Stomach (tissue), 9 donors: ENCODE results near the gene MOK. TPM values are rescaled to one million over a fixed set of nuclear protein-coding genes. Genes with fewer than 3 reads are reported as not detected.
A peak's percentile ranks its signal among the peaks of the same experiment; 100 is the strongest.

ENCODE experiments used
- DNase-seq, 2 donors: peaks; one replicate each; pipeline versions ENCODE4 v3.0.0 to v3.0.0-alpha.2; 2013 to 2019
- H3K27ac ChIP-seq, 5 donors: fragments of 200-600 bp in 4 of 5; sonication (generic) in 4 of 5; one replicate each; pipeline ENCODE4 v1.5.1; 2013 to 2019; ENCODE audit warnings: mild to moderate bottlenecking in 1 of 5, moderate library complexity in 1 of 5
- H3K27me3 ChIP-seq, 3 donors: fragments of 200-600 bp; sonication (generic); one replicate each; pipeline ENCODE4 v1.5.1; 2017 to 2019; ENCODE audit warnings: mixed run types in 1 of 3
- H3K36me3 ChIP-seq, 4 donors: fragments of 200-600 bp; sonication (generic); 1 replicate in 3 of 4; 2 replicates in 1 of 4; pipeline ENCODE4 v1.5.1; 2016 to 2019
- H3K4me1 ChIP-seq, 4 donors: fragments of 200-600 bp; sonication (generic); one replicate each; pipeline ENCODE4 v1.5.1; 2016 to 2019
- H3K4me3 ChIP-seq, 4 donors: fragments of 200-600 bp; sonication (generic) in 3 of 4; one replicate each; pipeline ENCODE4 v1.5.1; 2016 to 2019; ENCODE audit warnings: mild to moderate bottlenecking in 1 of 4
- H3K9me3 ChIP-seq, 4 donors: fragments of 200-600 bp; sonication (generic); one replicate each; pipeline ENCODE4 v1.5.1; 2016 to 2019
- EP300 ChIP-seq: sonication (generic); formaldehyde crosslinking; IDR thresholded peaks from one replicate; pipeline ENCODE4 v1.6.1; 2017; ENCODE audit warnings: antibody characterized with exemption
- POLR2A ChIP-seq, 4 donors: fragments of 450-650 bp; IDR thresholded peaks; one replicate each; pipeline ENCODE4 v1.6.1; 2016; ENCODE audit warnings: antibody characterized with exemption in 4 of 4, control low read depth in 2 of 4, mild to moderate bottlenecking in 1 of 4, moderate library complexity in 1 of 4
- POLR2AphosphoS5 ChIP-seq, 3 donors: sonication (generic); formaldehyde crosslinking; IDR thresholded peaks; one replicate each; pipeline ENCODE4 v1.6.1; 2016; ENCODE audit warnings: antibody characterized with exemption in 3 of 3
- WGBS, 5 donors: extraction: QIAGEN DNeasy Blood & Tissue Kit in 3 of 5; methylation state at CpG; one replicate each; pipeline versions ENCODE4 v1.1.5 to v1.1.7; 2013 to 2018; 5-methylcytosine and 5-hydroxymethylcytosine counted together
- intact Hi-C: fragments of 100-400 bp; cut with DNase I; formaldehyde crosslinking; loops from one replicate; pipeline ENCODE4 v1.15.1; 2023; ENCODE audit warnings: low total_unique reads
- polyA plus RNA-seq, 3 donors: library from polyadenylated mRNA; stranded (reverse); fragments of 200-250 nt; gene quantifications; one replicate each; pipeline ENCODE4 v1.2.3, GENCODE V29; 2013
- total RNA-seq, 5 donors: library from RNA; depleted of rRNA; stranded (reverse); fragments of >200 nt; gene quantifications; one replicate each; pipeline versions ENCODE4 v1.1.0 to v1.2.3, GENCODE V29; 2014 to 2016
- TF ChIP-seq, protein P1 (sequence below), 7 experiments: fragments of 450-650 bp in 4 of 7; fragments of 200-600 bp in 3 of 7; sonication (generic) in 3 of 7; IDR thresholded peaks; one replicate each; pipeline ENCODE4 v1.5.1; 2016 to 2019; ENCODE audit warnings: antibody characterized with exemption in 7 of 7, control low read depth in 2 of 7, mild to moderate bottlenecking in 1 of 7
- donor health status: healthy with polysubstance abuse.
- donor health status: Bipolar disorder and iron deficiency.
- donor health status: healthy.

The MOK gene
- total and polyA plus RNA-seq, 8 donors, result 4.2 to 46.9 (median 12.6) TPM

DNA sequence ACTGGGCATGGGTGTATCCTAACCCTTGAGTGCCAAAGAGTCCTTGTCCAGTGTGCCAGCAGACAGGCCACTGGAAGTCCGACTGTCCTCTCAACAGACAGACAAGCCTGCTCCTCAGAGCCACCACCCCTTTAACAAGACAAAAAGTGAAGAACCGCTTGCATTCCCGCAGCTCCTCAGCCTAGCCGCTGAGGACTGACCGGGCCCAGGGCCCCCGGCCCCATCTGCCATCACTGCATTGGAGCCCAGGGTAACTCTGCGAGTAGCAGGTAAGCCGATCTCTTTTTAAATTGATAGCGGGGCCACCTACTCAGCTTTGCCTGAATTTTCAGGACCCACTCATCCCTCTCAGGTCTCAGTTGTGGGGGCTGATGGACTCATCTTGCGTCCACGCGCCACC is 68.9 kb downstream of the MOK start:
- no peaks in the 10 kb centered on the region for H3K9me3 ChIP-seq
- peaks cover 0 to 15% (median 12%) of the 10 kb centered on the region in 4 donors for H3K4me1 ChIP-seq
- H3K27ac ChIP-seq, result peak overlapping the region in 1 of 5 donors; percentile 49
- WGBS, 5 donors, result 88 to 97% (median 96%) methylated on average over 11 to 12 of the region's 12 CpGs
- peaks cover 0 to 27% (median 20%) of the 10 kb centered on the region in 4 donors for H3K36me3 ChIP-seq
- H3K27me3 ChIP-seq, result no peaks in the 10 kb centered on the region
- H3K4me3 ChIP-seq, result no peak overlapping the region
- DNase-seq, result no peak
- TF ChIP-seq, protein P1, sequence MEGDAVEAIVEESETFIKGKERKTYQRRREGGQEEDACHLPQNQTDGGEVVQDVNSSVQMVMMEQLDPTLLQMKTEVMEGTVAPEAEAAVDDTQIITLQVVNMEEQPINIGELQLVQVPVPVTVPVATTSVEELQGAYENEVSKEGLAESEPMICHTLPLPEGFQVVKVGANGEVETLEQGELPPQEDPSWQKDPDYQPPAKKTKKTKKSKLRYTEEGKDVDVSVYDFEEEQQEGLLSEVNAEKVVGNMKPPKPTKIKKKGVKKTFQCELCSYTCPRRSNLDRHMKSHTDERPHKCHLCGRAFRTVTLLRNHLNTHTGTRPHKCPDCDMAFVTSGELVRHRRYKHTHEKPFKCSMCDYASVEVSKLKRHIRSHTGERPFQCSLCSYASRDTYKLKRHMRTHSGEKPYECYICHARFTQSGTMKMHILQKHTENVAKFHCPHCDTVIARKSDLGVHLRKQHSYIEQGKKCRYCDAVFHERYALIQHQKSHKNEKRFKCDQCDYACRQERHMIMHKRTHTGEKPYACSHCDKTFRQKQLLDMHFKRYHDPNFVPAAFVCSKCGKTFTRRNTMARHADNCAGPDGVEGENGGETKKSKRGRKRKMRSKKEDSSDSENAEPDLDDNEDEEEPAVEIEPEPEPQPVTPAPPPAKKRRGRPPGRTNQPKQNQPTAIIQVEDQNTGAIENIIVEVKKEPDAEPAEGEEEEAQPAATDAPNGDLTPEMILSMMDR (IDR thresholded peaks at IDR 0.05), result no peak
- TF ChIP-seq POLR2AphosphoS5 (IDR thresholded peaks at IDR 0.05) (no peak), EP300 (no peak), POLR2A (IDR thresholded peaks at IDR 0.05) (no peak)
- intact Hi-C loops, result loop anchor here (5.0 kb wide), 1 partner anchor 76 kb away; no protein-coding TSS in a partner anchor

DNA sequence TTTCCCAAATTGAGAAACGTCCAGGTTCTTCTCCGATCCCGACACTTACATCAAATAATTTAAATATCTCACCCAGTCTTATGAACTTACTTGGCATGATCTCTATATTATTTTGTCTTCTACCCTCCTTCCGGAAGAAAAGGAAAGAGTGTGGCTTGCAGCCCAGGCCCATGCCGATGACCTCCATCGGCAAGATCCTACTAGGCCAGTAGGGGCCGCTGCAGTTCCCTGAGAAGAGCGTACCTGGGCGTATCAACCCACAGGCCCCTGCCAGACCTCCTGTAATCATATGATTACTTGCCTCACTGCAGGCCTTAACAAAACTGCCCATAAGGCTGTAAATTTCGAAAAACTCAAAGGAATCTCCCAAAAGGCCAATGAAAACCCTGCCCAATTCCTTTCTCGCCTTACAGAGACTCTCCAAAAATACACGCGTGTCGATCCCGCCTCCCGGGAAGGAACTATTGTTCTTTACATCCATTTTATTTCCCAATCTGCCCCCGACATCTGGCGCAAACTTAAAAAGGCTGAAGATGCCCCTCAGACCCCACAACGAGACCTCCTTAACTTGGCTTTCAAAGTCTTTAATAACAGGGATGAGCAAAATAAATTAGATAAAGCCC is 69.6 kb downstream of the MOK start:
- Histone ChIP-seq H3K9me3 (no peaks in the 10 kb centered on the region), H3K4me3 (peak overlapping the region; percentile 27 to 36 (median 29)), H3K27me3 (no peaks in the 10 kb centered on the region), H3K4me1 (peaks cover 0 to 15% (median 12%) of the 10 kb centered on the region in 4 donors), H3K36me3 (peaks cover 0 to 34% (median 26%) of the 10 kb centered on the region in 4 donors), H3K27ac (peak overlapping the region in 2 of 5 donors; percentile 19 to 49)
- intact Hi-C loops, result loop anchor here (5.0 kb wide), 1 partner anchor 77 kb away; no protein-coding TSS in a partner anchor
- WGBS, 5 donors, result 38 to 45% (median 41%) methylated on average over 19 of the region's 19 CpGs
- TF ChIP-seq POLR2A (IDR thresholded peaks at IDR 0.05), result no peak
- TF ChIP-seq, protein P1 (IDR thresholded peaks at IDR 0.05), result peak in 5 of 7 experiments; percentile 69 to 82 (median 78)
- TF ChIP-seq POLR2AphosphoS5 (IDR thresholded peaks at IDR 0.05), result peak in 1 of 3 donors; percentile 58
- no peak for TF ChIP-seq EP300
- DNase-seq, result peak; percentile 93

DNA sequence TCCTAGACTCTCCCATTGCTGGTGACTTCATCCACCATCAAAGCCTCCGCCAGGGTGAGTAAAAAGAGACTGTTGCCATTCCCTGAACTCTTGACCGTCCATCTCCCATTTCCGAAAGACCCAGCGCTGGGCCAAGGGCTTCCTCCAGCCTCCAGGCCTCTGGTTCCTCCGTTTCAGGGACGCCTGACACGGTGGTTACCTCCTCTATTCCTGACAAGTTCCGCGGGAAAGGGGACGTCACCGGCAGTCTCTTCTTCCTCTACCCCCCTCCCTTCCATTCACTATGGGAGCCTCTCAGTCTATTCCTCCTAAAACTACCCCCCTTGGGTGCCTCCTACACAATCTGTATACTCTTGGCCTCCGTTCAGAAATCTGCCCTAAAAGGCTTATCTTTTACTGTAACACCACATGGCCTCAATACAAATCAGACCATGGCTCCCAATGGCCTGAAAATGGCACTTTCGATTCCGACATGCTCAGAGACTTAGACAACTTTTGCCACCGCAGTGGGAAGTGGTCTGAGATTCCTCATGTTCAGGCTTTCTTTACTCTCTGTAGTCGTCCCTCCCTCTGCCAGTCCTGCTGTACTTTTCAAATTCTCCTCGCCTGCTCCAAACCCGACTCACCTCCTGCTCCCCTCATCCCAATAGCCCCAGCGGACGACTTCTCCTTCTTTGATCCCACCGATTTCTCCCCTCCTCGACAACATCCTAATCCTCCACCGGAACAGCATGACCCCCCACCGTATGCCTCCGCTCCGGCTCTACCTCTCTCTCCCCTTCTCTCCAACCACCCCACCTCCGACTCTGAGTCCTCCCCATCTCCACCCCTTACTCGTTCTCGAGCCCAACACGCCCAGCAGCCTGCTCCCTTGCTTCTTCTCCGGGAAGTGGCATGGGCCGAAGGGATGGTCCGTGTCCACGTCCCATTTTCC is 70.4 kb downstream of the MOK start:
- WGBS, 5 donors, result 61 to 69% (median 64%) methylated on average over 34 of the region's 34 CpGs
- Histone ChIP-seq H3K4me1 (peaks cover 0 to 15% (median 12%) of the 10 kb centered on the region in 4 donors), H3K4me3 (peak overlapping the region; percentile 27 to 36 (median 29)), H3K36me3 (peaks cover 0 to 42% (median 32%) of the 10 kb centered on the region in 4 donors), H3K27me3 (no peaks in the 10 kb centered on the region), H3K27ac (peak overlapping the region in 2 of 5 donors; percentile 19 to 49), H3K9me3 (no peaks in the 10 kb centered on the region)
- TF ChIP-seq POLR2AphosphoS5 (IDR thresholded peaks at IDR 0.05) (no peak), EP300 (no peak), POLR2A (IDR thresholded peaks at IDR 0.05) (no peak)
- TF ChIP-seq, protein P1 (IDR thresholded peaks at IDR 0.05), result no peak
- no peak for DNase-seq
- intact Hi-C loops, result loop anchor here (5.0 kb wide), 1 partner anchor 78 kb away; no protein-coding TSS in a partner anchor

DNA sequence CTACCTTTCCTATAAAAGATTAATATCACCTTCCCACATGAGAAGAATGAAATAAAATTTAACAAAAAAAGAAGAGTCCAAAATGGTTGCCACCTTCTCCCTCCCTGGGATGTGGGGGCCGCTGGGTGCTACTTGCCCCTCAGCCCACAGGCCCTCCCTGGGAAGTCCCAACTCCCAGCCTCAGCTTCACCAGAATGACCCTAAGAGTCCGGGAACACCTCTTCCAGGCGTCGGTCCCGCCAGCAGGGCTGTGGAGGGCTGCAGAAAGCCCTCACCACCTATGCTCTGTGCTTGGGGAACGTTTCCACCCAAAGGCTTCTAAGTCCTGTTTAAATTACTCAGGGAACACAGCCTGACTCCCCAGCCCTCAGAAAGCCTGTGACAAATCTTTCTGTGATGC is 71.9 kb downstream of the MOK start:
- intact Hi-C loops, result no loop called here
- Histone ChIP-seq H3K36me3 (peaks cover 0 to 50% (median 35%) of the 10 kb centered on the region in 4 donors), H3K9me3 (no peaks in the 10 kb centered on the region), H3K4me3 (no peak overlapping the region), H3K27ac (no peak overlapping the region), H3K27me3 (no peaks in the 10 kb centered on the region), H3K4me1 (peaks cover 0 to 15% (median 12%) of the 10 kb centered on the region in 4 donors)
- DNase-seq, result no peak
- TF ChIP-seq POLR2A (IDR thresholded peaks at IDR 0.05), result no peak
- WGBS, 5 donors, result 79 to 93% (median 90%) methylated on average over 6 of the region's 6 CpGs
